Measurements from ENCODE around the gene FIP1L1. TPM values are rescaled to one million over a fixed set of nuclear protein-coding genes. Genes with fewer than 3 reads are reported as not detected.

Gene FIP1L1
- total RNA-seq, 2 donors from 2014 or later, result 32.7 to 32.8 TPM

DNA sequence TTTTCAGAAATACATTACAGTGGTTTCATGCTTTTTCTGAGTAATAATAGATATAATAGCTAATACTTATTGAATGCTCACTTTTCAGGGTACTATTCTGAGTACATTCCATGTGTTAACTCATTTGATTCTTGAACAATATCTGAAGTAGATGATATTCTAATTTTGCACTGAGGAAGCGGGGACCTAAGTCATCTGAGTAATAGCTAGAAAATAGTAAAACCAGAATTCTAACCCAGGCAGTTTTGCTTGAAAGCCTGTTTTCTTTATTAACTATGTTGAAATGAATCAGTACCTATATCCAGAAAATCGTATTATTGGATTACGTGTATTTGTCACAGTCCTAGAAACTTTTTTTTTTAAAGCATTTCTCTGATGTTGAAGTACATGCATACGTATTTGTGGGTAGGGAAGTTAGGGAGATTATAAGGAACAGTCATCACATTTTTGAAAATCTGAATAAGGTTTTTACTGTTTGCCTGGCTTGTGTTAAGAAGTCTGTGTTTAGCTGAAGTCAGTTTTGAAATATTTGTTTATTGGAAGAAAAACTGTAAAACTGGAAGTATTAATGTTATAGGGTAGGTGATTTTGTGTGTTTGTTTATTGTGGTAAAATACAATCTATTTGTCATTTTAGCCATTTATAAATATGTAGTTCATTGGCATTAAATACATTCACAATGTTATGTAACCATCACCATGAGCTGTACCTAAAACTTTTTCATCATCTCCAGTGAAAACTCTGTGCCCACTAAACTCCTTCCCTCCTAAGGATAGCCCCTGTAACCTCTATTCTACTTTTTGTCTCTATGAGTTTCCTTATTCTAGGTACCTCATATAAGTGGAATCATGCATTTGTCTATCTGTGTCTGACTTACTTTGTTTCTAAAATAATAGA is 55.3 kb downstream of the FIP1L1 start:
- no peak for DNase-seq (ENCODE audit: low spot score)
- no peak overlapping the region for H3K27ac ChIP-seq
- no peaks in the 10 kb centered on the region for H3K4me1 ChIP-seq
- no peak for TF ChIP-seq CTCF (IDR thresholded peaks at IDR 0.05)
- peaks cover 13% of the 10 kb centered on the region for H3K36me3 ChIP-seq
- no peak overlapping the region for H3K4me3 ChIP-seq
- H3K27me3 ChIP-seq, result no peaks in the 10 kb centered on the region
- H3K9me3 ChIP-seq, result no peaks in the 10 kb centered on the region

- Histone ChIP-seq H3K4me3 (no peak overlapping the region), H3K27me3 (no peaks in the 10 kb centered on the region), H3K27ac (no peak overlapping the region), H3K36me3 (no peaks in the 10 kb centered on the region), H3K4me1 (no peaks in the 10 kb centered on the region), H3K9me3 (no peaks in the 10 kb centered on the region)
- no peak for TF ChIP-seq CTCF (IDR thresholded peaks at IDR 0.05)
- no peak for DNase-seq (ENCODE audit: low spot score)
Observed at GRCh38 chr4:53436251-53436650, 58.8 kb downstream of the FIP1L1 start.

GRCh38 chr4:53441564-53441963 is 64.1 kb downstream of the FIP1L1 start:
- Histone ChIP-seq H3K36me3 (peaks cover 25% of the 10 kb centered on the region), H3K4me1 (no peaks in the 10 kb centered on the region), H3K4me3 (no peak overlapping the region), H3K27ac (no peak overlapping the region), H3K9me3 (no peaks in the 10 kb centered on the region), H3K27me3 (no peaks in the 10 kb centered on the region)
- no peak for DNase-seq (ENCODE audit: low spot score)
- TF ChIP-seq CTCF (IDR thresholded peaks at IDR 0.05), result no peak

DNA sequence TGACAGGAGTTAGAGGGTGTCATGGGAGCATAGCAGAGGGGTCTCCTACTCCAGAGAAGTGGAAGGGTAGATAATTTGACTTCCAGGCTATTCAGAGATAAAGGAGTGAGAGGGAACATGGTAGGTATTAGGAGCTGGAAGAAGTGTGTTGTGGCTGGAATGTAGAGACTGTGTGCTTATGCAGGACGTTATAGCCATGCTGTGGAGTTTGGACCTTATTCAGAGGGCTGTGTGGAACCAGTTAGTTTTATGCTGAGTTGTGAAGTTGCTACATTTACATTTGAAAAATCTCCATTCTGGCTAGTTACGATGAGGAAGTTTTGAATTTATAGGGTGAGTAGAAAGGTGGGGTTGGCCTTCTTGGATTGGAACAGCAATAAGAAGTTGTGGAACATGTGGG is 67.5 kb downstream of the FIP1L1 start:
- TF ChIP-seq CTCF (IDR thresholded peaks at IDR 0.05), result no peak
- no peak overlapping the region for H3K4me3 ChIP-seq
- H3K4me1 ChIP-seq, result peaks cover 0 to 5% of the 10 kb centered on the region in 2 donors
- DNase-seq (ENCODE audit: low spot score), result no peak
- H3K27me3 ChIP-seq, result no peaks in the 10 kb centered on the region
- peaks cover 25% of the 10 kb centered on the region for H3K36me3 ChIP-seq
- H3K27ac ChIP-seq, result no peak overlapping the region
- no peaks in the 10 kb centered on the region for H3K9me3 ChIP-seq

DNA sequence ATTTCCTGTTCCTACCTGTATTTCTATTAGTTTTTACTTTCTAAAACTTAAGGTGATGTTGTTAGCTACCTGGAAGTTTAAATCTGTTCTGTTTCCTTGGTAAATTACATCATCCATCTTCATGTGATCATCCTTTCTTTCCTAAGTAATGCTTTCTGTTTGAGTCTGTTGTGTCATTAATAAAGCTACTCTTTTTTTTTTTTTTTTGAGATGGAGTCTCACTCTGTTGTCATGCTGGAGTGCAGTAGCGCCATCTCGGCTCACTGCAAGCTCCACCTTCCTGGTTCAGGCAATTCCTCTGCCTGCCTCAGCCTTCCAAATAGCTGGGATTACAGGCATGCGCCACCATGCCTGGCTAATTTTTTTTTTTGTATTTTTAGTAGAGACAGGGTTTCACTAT is 73.3 kb downstream of the FIP1L1 start:
- H3K36me3 ChIP-seq, result peaks cover 29% of the 10 kb centered on the region

More for the DNA sequence above, 73.3 kb downstream of the FIP1L1 start:
- no peak overlapping the region for H3K4me3 ChIP-seq
- H3K27me3 ChIP-seq, result no peaks in the 10 kb centered on the region
- peaks cover 0 to 10% of the 10 kb centered on the region in 2 donors for H3K4me1 ChIP-seq
- no peak for TF ChIP-seq CTCF (IDR thresholded peaks at IDR 0.05)
- H3K9me3 ChIP-seq, result no peaks in the 10 kb centered on the region
- DNase-seq (ENCODE audit: low spot score), result no peak
- H3K27ac ChIP-seq, result no peak overlapping the region
